ENCODE results near the gene RAB6A.

Gene RAB6A

DNA sequence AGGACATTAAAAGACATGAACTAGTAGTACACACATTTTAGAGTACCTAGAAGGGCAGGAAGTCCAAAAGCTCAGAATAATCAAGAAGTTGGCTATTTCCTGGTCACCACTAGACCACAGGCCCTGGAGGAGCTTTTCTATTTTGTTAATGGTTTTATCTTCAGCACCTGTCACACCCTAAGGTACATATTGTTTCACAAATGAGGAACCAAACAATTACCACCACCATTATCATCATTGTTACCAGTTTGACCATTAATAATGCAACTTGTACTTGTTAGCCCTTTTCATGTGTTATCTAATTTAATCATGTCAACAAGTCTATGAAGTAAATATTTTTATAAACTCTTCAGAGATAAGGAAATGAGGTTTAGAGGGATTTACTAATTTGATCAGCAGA is 31.7 kb upstream of the RAB6A start:
- H2BK120ac ChIP-seq (ENCODE audit: insufficient read depth, low read length, poor library complexity), result no peak overlapping the region
- DNase-seq, result no peak
- H3K79me1 ChIP-seq (ENCODE audit: low read length), result peaks cover 3% of the 10 kb centered on the region
- H3K4me1 ChIP-seq (ENCODE audit: control insufficient read depth in 1 of 2, insufficient read depth in 2 of 2, low read length in 2 of 2), result no peaks in the 10 kb centered on the region
- no peaks in the 10 kb centered on the region for H3K27me3 ChIP-seq (ENCODE audit: insufficient read depth, low read length)
- H3K79me2 ChIP-seq (ENCODE audit: control insufficient read depth, insufficient read depth, low read length, poor library complexity), result peaks cover 2% of the 10 kb centered on the region
- H4K12ac ChIP-seq (ENCODE audit: low read depth, low read length), result no peak overlapping the region
- H4K8ac ChIP-seq (ENCODE audit: low read depth, low read length), result no peak overlapping the region
- no peak overlapping the region for H2AK5ac ChIP-seq (ENCODE audit: low read length)
- peaks cover 5 to 10% of the 10 kb centered on the region in 2 experiments for H3K36me3 ChIP-seq (ENCODE audit: control insufficient read depth in 1 of 2, insufficient read depth in 2 of 2, low read length in 2 of 2)
- no peak overlapping the region for H3K27ac ChIP-seq (ENCODE audit: low read depth, low read length)
- H3K9ac ChIP-seq (ENCODE audit: low read length), result no peak overlapping the region
- H3K4me2 ChIP-seq (ENCODE audit: low read length), result no peak overlapping the region
- no peak overlapping the region for H2AFZ ChIP-seq (ENCODE audit: insufficient read depth, low read length, poor library complexity)
- no peak overlapping the region for H3K18ac ChIP-seq (ENCODE audit: low read length)
- H2BK12ac ChIP-seq (ENCODE audit: low read length), result no peak overlapping the region
- no peak overlapping the region for H3K4ac ChIP-seq (ENCODE audit: low read depth, low read length)
- H3K23ac ChIP-seq (ENCODE audit: low read length), result no peak overlapping the region
- no peak overlapping the region for H3K4me3 ChIP-seq (ENCODE audit: low read depth, low read length)
- no peak overlapping the region for H4K91ac ChIP-seq (ENCODE audit: low read depth, low read length)
- no peak overlapping the region for H2BK5ac ChIP-seq (ENCODE audit: low read depth, low read length, poor library complexity)
- H3K14ac ChIP-seq (ENCODE audit: low read length), result no peak overlapping the region
- no peaks in the 10 kb centered on the region for H3K9me3 ChIP-seq (ENCODE audit: insufficient read depth, low read depth, low read length)

DNA sequence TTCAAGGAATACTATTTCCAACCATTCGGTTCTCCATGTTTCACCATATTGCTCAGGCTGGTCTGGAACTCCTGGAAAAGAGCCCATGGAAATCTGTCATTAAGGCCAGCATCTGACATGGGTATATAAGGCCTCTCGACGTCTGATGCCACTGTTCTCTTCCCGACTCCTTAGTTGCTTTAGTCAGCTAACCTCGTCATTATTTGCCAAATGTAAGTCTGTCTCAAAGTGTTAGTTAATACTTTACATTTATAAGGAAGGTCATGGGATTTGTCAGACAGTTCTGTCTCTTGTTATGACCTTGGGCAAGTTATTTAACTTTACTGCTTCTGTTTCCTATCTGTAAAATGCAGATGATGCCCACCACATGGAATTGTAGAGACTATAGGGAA is 28.4 kb upstream of the RAB6A start:
- Histone ChIP-seq H3K27me3 (ENCODE audit: insufficient read depth, low read length) (no peaks in the 10 kb centered on the region), H4K8ac (ENCODE audit: low read depth, low read length) (no peak overlapping the region), H2BK5ac (ENCODE audit: low read depth, low read length, poor library complexity) (no peak overlapping the region), H3K9me3 (ENCODE audit: insufficient read depth, low read depth, low read length) (no peaks in the 10 kb centered on the region), H3K18ac (ENCODE audit: low read length) (no peak overlapping the region), H2AK5ac (ENCODE audit: low read length) (no peak overlapping the region), H2AFZ (ENCODE audit: insufficient read depth, low read length, poor library complexity) (no peak overlapping the region), H4K12ac (ENCODE audit: low read depth, low read length) (no peak overlapping the region), H4K91ac (ENCODE audit: low read depth, low read length) (no peak overlapping the region), H3K4me2 (ENCODE audit: low read length) (no peak overlapping the region), H3K4me1 (ENCODE audit: control insufficient read depth in 1 of 2, insufficient read depth in 2 of 2, low read length in 2 of 2) (peaks cover 0 to 4% of the 10 kb centered on the region in 2 experiments), H3K23ac (ENCODE audit: low read length) (no peak overlapping the region), H3K4ac (ENCODE audit: low read depth, low read length) (no peak overlapping the region), H3K27ac (ENCODE audit: low read depth, low read length) (no peak overlapping the region), H3K36me3 (ENCODE audit: control insufficient read depth in 1 of 2, insufficient read depth in 2 of 2, low read length in 2 of 2) (no peaks in the 10 kb centered on the region), H3K79me2 (ENCODE audit: control insufficient read depth, insufficient read depth, low read length, poor library complexity) (peaks cover 2% of the 10 kb centered on the region), H3K9ac (ENCODE audit: low read length) (no peak overlapping the region), H3K79me1 (ENCODE audit: low read length) (peaks cover 3% of the 10 kb centered on the region), H3K4me3 (ENCODE audit: low read depth, low read length) (no peak overlapping the region), H3K14ac (ENCODE audit: low read length) (no peak overlapping the region), H2BK120ac (ENCODE audit: insufficient read depth, low read length, poor library complexity) (no peak overlapping the region), H2BK12ac (ENCODE audit: low read length) (no peak overlapping the region)
- DNase-seq, result no peak
- no CpG with 5 or more reads among the region's 5 CpGs for WGBS (ENCODE audit: extremely low coverage, insufficient coverage, insufficient read length)

DNA sequence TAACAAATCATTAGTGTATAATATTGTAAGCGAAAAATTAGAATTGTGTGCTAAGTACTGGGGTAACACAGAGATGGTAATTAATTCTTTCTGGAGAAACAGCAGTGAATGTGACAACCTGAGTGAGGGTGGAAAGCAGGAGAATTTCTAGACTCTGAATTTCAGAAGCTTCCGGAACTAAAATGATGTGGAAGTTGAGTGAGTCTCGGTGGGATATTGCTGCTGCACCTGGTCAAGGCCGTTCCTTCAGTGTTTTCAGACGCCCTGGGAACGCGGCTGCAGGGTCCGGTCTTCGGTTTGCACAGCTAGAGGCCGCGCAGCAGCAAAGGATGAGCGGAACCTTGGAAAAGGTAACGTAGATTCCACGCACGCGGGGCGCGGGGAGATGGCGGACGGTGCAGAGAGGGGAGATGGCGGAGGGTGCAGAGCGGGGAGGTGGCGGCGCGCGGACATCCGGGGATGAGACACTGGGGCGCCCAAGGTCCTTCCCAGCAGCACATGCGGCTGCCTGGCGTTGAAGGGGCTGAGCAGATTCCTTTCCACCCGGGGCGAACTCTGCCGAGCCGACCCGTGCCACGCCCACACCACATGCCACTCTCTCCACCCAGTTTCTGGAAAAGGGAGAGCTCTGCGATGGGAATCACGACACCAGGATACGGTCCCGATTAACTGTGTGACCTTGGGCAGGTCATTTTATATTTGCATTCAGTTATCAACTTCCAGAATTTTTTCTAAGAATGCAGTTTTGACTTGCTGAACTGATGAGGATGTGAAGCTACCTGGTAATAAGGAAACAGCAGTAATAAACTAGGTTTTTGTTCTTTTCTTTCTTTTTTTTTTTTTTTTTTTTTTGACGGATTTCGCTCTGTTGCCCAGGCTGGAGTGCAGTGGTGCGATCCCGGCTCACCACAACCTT is 27.0 kb upstream of the RAB6A start, which contains the start of gene MRPL48:
Gene MRPL48 (plus strand): TSS at position 232 of the 916 bp plus-strand sequence. CDS start 98 bp downstream, at position 330.
- H3K79me1 ChIP-seq (ENCODE audit: low read length), result peaks cover 3% of the 10 kb centered on the region
- H4K91ac ChIP-seq (ENCODE audit: low read depth, low read length), result peak within 1 kb of the TSS; percentile 88
- peak within 1 kb of the TSS; percentile 58 for H3K18ac ChIP-seq (ENCODE audit: low read length)
- peak within 1 kb of the TSS; percentile 90 for H2AK5ac ChIP-seq (ENCODE audit: low read length)
- peak within 1 kb of the TSS; percentile 87 for H3K27ac ChIP-seq (ENCODE audit: low read depth, low read length)
- no CpG with 5 or more reads among the region's 44 CpGs for WGBS (ENCODE audit: extremely low coverage, insufficient coverage, insufficient read length)
- H2BK5ac ChIP-seq (ENCODE audit: low read depth, low read length, poor library complexity), result peak within 1 kb of the TSS; percentile 78
- H2BK12ac ChIP-seq (ENCODE audit: low read length), result peak within 1 kb of the TSS; percentile 79
- peak within 1 kb of the TSS; percentile 91 for H3K4me3 ChIP-seq (ENCODE audit: low read depth, low read length)
- no peaks in the 10 kb centered on the region for H3K36me3 ChIP-seq (ENCODE audit: control insufficient read depth in 1 of 2, insufficient read depth in 2 of 2, low read length in 2 of 2)
- H3K14ac ChIP-seq (ENCODE audit: low read length), result peak within 1 kb of the TSS; percentile 70
- peak within 1 kb of the TSS; percentile 95 for H2AFZ ChIP-seq (ENCODE audit: insufficient read depth, low read length, poor library complexity)
- H3K23ac ChIP-seq (ENCODE audit: low read length), result no peak within 1 kb of the TSS
- peak within 1 kb of the TSS; percentile 91 for H3K9ac ChIP-seq (ENCODE audit: low read length)
- H3K4me2 ChIP-seq (ENCODE audit: low read length), result peak within 1 kb of the TSS; percentile 58
- H3K4ac ChIP-seq (ENCODE audit: low read depth, low read length), result peak within 1 kb of the TSS; percentile 96
- H3K27me3 ChIP-seq (ENCODE audit: insufficient read depth, low read length), result no peaks in the 10 kb centered on the region
- H4K12ac ChIP-seq (ENCODE audit: low read depth, low read length), result peak within 1 kb of the TSS; percentile 91
- no peaks in the 10 kb centered on the region for H3K9me3 ChIP-seq (ENCODE audit: insufficient read depth, low read depth, low read length)
- H4K8ac ChIP-seq (ENCODE audit: low read depth, low read length), result peak within 1 kb of the TSS; percentile 97
- H3K4me1 ChIP-seq (ENCODE audit: control insufficient read depth in 1 of 2, insufficient read depth in 2 of 2, low read length in 2 of 2), result peaks cover 0 to 4% of the 10 kb centered on the region in 2 experiments
- peak within 1 kb of the TSS; percentile 68 for H2BK120ac ChIP-seq (ENCODE audit: insufficient read depth, low read length, poor library complexity)
- H3K79me2 ChIP-seq (ENCODE audit: control insufficient read depth, insufficient read depth, low read length, poor library complexity), result peaks cover 2% of the 10 kb centered on the region
- DNase-seq, result peak; percentile 84 to 86

DNA sequence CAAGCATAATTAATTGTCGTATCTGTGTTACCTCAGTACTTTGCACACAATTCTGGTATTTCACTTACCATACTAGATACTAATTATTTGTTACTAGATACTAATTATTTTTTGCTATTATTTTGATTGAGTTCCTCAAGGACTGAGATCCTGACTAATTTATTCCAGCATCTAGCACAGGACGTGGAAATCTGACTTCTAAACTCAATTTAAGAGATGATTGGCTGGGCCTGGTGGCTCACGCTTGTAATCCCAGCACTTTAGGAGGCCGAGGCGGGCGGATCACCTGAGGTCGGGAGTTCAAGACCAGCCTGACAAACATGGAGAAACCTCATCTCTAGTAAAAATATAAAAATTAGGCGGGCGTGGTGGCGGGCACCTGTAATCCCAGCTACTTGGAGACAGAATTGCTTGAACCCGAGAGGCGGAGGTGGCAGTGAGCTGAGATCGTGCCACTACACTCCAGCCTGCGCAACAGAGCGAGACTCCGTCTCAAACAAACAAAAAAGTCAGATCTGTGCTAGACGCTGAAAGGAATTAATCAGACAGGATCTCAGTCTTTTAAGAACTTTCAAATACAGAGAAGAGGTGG is 26.3 kb upstream of the RAB6A start:
- peak overlapping the region; percentile 90 for H2AK5ac ChIP-seq (ENCODE audit: low read length)
- H2BK5ac ChIP-seq (ENCODE audit: low read depth, low read length, poor library complexity), result peak overlapping the region; percentile 27
- peaks cover 0 to 4% of the 10 kb centered on the region in 2 experiments for H3K4me1 ChIP-seq (ENCODE audit: control insufficient read depth in 1 of 2, insufficient read depth in 2 of 2, low read length in 2 of 2)
- H3K4ac ChIP-seq (ENCODE audit: low read depth, low read length), result peak overlapping the region; percentile 96
- no CpG with 5 or more reads among the region's 17 CpGs for whole genome bisulfite sequencing (ENCODE audit: extremely low coverage, insufficient coverage, insufficient read length)
- no peaks in the 10 kb centered on the region for H3K9me3 ChIP-seq (ENCODE audit: insufficient read depth, low read depth, low read length)
- no peaks in the 10 kb centered on the region for H3K27me3 ChIP-seq (ENCODE audit: insufficient read depth, low read length)
- peaks cover 3% of the 10 kb centered on the region for H3K79me1 ChIP-seq (ENCODE audit: low read length)
- no peak overlapping the region for H3K18ac ChIP-seq (ENCODE audit: low read length)
- H3K23ac ChIP-seq (ENCODE audit: low read length), result no peak overlapping the region
- H3K27ac ChIP-seq (ENCODE audit: low read depth, low read length), result no peak overlapping the region
- peak overlapping the region; percentile 91 for H4K12ac ChIP-seq (ENCODE audit: low read depth, low read length)
- no peak overlapping the region for H3K9ac ChIP-seq (ENCODE audit: low read length)
- no peak overlapping the region for H3K4me3 ChIP-seq (ENCODE audit: low read depth, low read length)
- peak overlapping the region; percentile 58 for H3K4me2 ChIP-seq (ENCODE audit: low read length)
- peak overlapping the region; percentile 68 for H2BK120ac ChIP-seq (ENCODE audit: insufficient read depth, low read length, poor library complexity)
- DNase-seq, result no peak
- H3K79me2 ChIP-seq (ENCODE audit: control insufficient read depth, insufficient read depth, low read length, poor library complexity), result peaks cover 2% of the 10 kb centered on the region
- peak overlapping the region; percentile 88 for H4K91ac ChIP-seq (ENCODE audit: low read depth, low read length)
- peak overlapping the region; percentile 79 for H2BK12ac ChIP-seq (ENCODE audit: low read length)
- peak overlapping the region; percentile 97 for H4K8ac ChIP-seq (ENCODE audit: low read depth, low read length)
- no peaks in the 10 kb centered on the region for H3K36me3 ChIP-seq (ENCODE audit: control insufficient read depth in 1 of 2, insufficient read depth in 2 of 2, low read length in 2 of 2)
- H3K14ac ChIP-seq (ENCODE audit: low read length), result peak overlapping the region; percentile 58
- peak overlapping the region; percentile 95 for H2AFZ ChIP-seq (ENCODE audit: insufficient read depth, low read length, poor library complexity)
